HAP-1 (cell line): Measurements from ENCODE around the gene FLRT2.
A peak's percentile ranks its signal among the peaks of the same experiment; 100 is the strongest.

ENCODE experiments used
- DNase-seq, 2 experiments: peaks; one replicate each; pipeline ENCODE4 v3.0.0-alpha.2; 2016 to 2020; ENCODE audit warnings: low spot score in 2 of 2
- H3K27me3 ChIP-seq: fragments of 250-450 bp; sonication (Bioruptor Pico); 2 replicates; pipeline ENCODE4 v1.5.1; 2020; ENCODE audit warnings: low read depth, mild to moderate bottlenecking, moderate library complexity
- H3K36me3 ChIP-seq: fragments of 250-450 bp; sonication (Bioruptor Pico); replicated peaks from 2 replicates; pipeline ENCODE4 v1.5.1; 2020; ENCODE audit warnings: mild to moderate bottlenecking
- H3K4me1 ChIP-seq: fragments of 250-450 bp; sonication (Bioruptor Pico); 2 replicates; pipeline ENCODE4 v1.5.1; 2020; ENCODE audit warnings: mild to moderate bottlenecking
- H3K4me3 ChIP-seq: fragments of 250-450 bp; sonication (Bioruptor Pico); 2 replicates; pipeline ENCODE4 v1.5.1; 2020; ENCODE audit warnings: mild to moderate bottlenecking, moderate library complexity
- H3K9me3 ChIP-seq: fragments of 250-450 bp; sonication (Bioruptor Pico); 2 replicates; pipeline ENCODE4 v1.5.1; 2020; ENCODE audit warnings: mild to moderate bottlenecking, moderate library complexity
- in situ Hi-C: fragments of 300-500 bp; cut with MboI; formaldehyde crosslinking; loops from 3 replicates; pipeline ENCODE4 v1.14.3; 2020; ENCODE audit warnings: low sequenced_read_pairs, inconsistent platforms, mixed read lengths

FLRT2 gene

GRCh38 chr14:85519661-85520305 lies 10.2 kb upstream of the FLRT2 start:
- in situ Hi-C loops, result no loop called here
- Histone ChIP-seq H3K4me3 (no peak overlapping the region), H3K27me3 (no peaks in the 10 kb centered on the region), H3K4me1 (peaks cover 6% of the 10 kb centered on the region; the same call in 1 of the 2 replicates), H3K9me3 (no peaks in the 10 kb centered on the region), H3K36me3 (no peaks in the 10 kb centered on the region)
- no peak for DNase-seq

GRCh38 chr14:85520581-85520980 lies 9.4 kb upstream of the FLRT2 start:
- peaks cover 7% of the 10 kb centered on the region; the same call in 1 of the 2 replicates for H3K4me1 ChIP-seq
- H3K27me3 ChIP-seq, result no peaks in the 10 kb centered on the region
- no peak overlapping the region for H3K4me3 ChIP-seq
- in situ Hi-C loops, result no loop called here
- no peaks in the 10 kb centered on the region for H3K9me3 ChIP-seq
- no peaks in the 10 kb centered on the region for H3K36me3 ChIP-seq
- DNase-seq, result no peak

- no peak for DNase-seq
- H3K4me1 ChIP-seq, result peaks cover 21% of the 10 kb centered on the region
- in situ Hi-C loops, result no loop called here
- no peaks in the 10 kb centered on the region for H3K36me3 ChIP-seq
- H3K4me3 ChIP-seq, result no peak overlapping the region
- H3K27me3 ChIP-seq, result no peaks in the 10 kb centered on the region
- no peaks in the 10 kb centered on the region for H3K9me3 ChIP-seq
These were observed 6.3 kb upstream of the FLRT2 start for GRCh38 chr14:85523624-85524023.

GRCh38 chr14:85527006-85527405 lies 2.9 kb upstream of the FLRT2 start:
- in situ Hi-C loops, result no loop called here
- no peak for DNase-seq
- Histone ChIP-seq H3K4me3 (no peak overlapping the region), H3K9me3 (no peaks in the 10 kb centered on the region), H3K27me3 (no peaks in the 10 kb centered on the region; the same call in 1 of the 2 replicates), H3K4me1 (peaks cover 18% of the 10 kb centered on the region), H3K36me3 (no peaks in the 10 kb centered on the region)

- no peaks in the 10 kb centered on the region for H3K9me3 ChIP-seq
- H3K36me3 ChIP-seq, result no peaks in the 10 kb centered on the region
- H3K4me3 ChIP-seq, result no peak overlapping the region
- DNase-seq, result no peak
- in situ Hi-C loops, result no loop called here
- H3K4me1 ChIP-seq, result peaks cover 22% of the 10 kb centered on the region
- no peaks in the 10 kb centered on the region; the same call in 1 of the 2 replicates for H3K27me3 ChIP-seq
These were observed 2.4 kb upstream of the FLRT2 start for GRCh38 chr14:85527445-85528035.

GRCh38 chr14:85528080-85528896 lies 1.7 kb upstream of the FLRT2 start:
- Histone ChIP-seq H3K27me3 (no peaks in the 10 kb centered on the region; the same call in 1 of the 2 replicates), H3K4me1 (peaks cover 25% of the 10 kb centered on the region), H3K4me3 (peak overlapping the region; percentile 74), H3K36me3 (no peaks in the 10 kb centered on the region), H3K9me3 (no peaks in the 10 kb centered on the region)
- in situ Hi-C loops, result no loop called here
- DNase-seq, result peak; percentile 63 to 81

GRCh38 chr14:85528897-85529631 lies 880 bp upstream of the FLRT2 start:
- Histone ChIP-seq H3K27me3 (no peaks in the 10 kb centered on the region; the same call in 1 of the 2 replicates), H3K4me1 (peaks cover 25% of the 10 kb centered on the region), H3K36me3 (no peaks in the 10 kb centered on the region), H3K4me3 (peak overlapping the region; percentile 74), H3K9me3 (no peaks in the 10 kb centered on the region)
- DNase-seq, result peak in 1 of 2 experiments; percentile 31
- in situ Hi-C loops, result no loop called here

- no peaks in the 10 kb centered on the region for H3K36me3 ChIP-seq
- no peaks in the 10 kb centered on the region for H3K9me3 ChIP-seq
- peaks cover 24% of the 10 kb centered on the region for H3K4me1 ChIP-seq
- in situ Hi-C loops, result no loop called here
- DNase-seq, result no peak
- no peaks in the 10 kb centered on the region; the same call in 1 of the 2 replicates for H3K27me3 ChIP-seq
- peak overlapping the region; percentile 74 for H3K4me3 ChIP-seq
These were observed 682 bp downstream of the FLRT2 start for GRCh38 chr14:85530626-85531025.

GRCh38 chr14:85531141-85531586 lies 1.2 kb downstream of the FLRT2 start:
- peaks cover 21% of the 10 kb centered on the region for H3K4me1 ChIP-seq
- H3K9me3 ChIP-seq, result no peaks in the 10 kb centered on the region
- no peaks in the 10 kb centered on the region; the same call in 1 of the 2 replicates for H3K27me3 ChIP-seq
- in situ Hi-C loops, result no loop called here
- H3K36me3 ChIP-seq, result no peaks in the 10 kb centered on the region
- peak in 1 of 2 experiments; percentile 29 for DNase-seq
- H3K4me3 ChIP-seq, result peak overlapping the region; percentile 74

- in situ Hi-C loops, result no loop called here
- H3K4me3 ChIP-seq, result peak overlapping the region; percentile 74
- H3K9me3 ChIP-seq, result no peaks in the 10 kb centered on the region
- H3K4me1 ChIP-seq, result peaks cover 21% of the 10 kb centered on the region
- no peaks in the 10 kb centered on the region; the same call in 1 of the 2 replicates for H3K27me3 ChIP-seq
- peak; percentile 50 to 67 for DNase-seq
- no peaks in the 10 kb centered on the region for H3K36me3 ChIP-seq
These were observed 1.8 kb downstream of the FLRT2 start for GRCh38 chr14:85531587-85532373.

GRCh38 chr14:85532374-85533022 lies 2.6 kb downstream of the FLRT2 start:
- Histone ChIP-seq H3K4me3 (peak overlapping the region; percentile 74), H3K9me3 (no peaks in the 10 kb centered on the region), H3K36me3 (no peaks in the 10 kb centered on the region), H3K4me1 (peaks cover 25% of the 10 kb centered on the region), H3K27me3 (no peaks in the 10 kb centered on the region; the same call in 1 of the 2 replicates)
- no peak for DNase-seq
- in situ Hi-C loops, result no loop called here

- peak; percentile 87 to 90 for DNase-seq
- no peaks in the 10 kb centered on the region for H3K9me3 ChIP-seq
These were observed 3.3 kb downstream of the FLRT2 start for GRCh38 chr14:85533023-85533860.

More at GRCh38 chr14:85533023-85533860, 3.3 kb downstream of the FLRT2 start:
- peak overlapping the region; percentile 74 for H3K4me3 ChIP-seq
- H3K27me3 ChIP-seq, result no peaks in the 10 kb centered on the region; the same call in 1 of the 2 replicates
- in situ Hi-C loops, result no loop called here
- no peaks in the 10 kb centered on the region for H3K36me3 ChIP-seq
- H3K4me1 ChIP-seq, result peaks cover 23% of the 10 kb centered on the region
